ENCODE measurements around the gene RERE.
A peak's percentile ranks its signal among the peaks of the same experiment; 100 is the strongest.

Gene RERE

GRCh38 chr1:8684590-8684989 lies 132.8 kb downstream of the RERE start:
- DNase-seq: no peak

GRCh38 chr1:8682573-8682972 lies 134.9 kb downstream of the RERE start:
- no peak for DNase-seq

- no peak for DNase-seq
Measured at GRCh38 chr1:8681911-8682310, 135.5 kb downstream of the RERE start.

GRCh38 chr1:8680664-8681650 lies 136.5 kb downstream of the RERE start:
- DNase-seq: no peak

- DNase-seq: no peak
Measured at GRCh38 chr1:8679929-8680663, 137.3 kb downstream of the RERE start.

DNA sequence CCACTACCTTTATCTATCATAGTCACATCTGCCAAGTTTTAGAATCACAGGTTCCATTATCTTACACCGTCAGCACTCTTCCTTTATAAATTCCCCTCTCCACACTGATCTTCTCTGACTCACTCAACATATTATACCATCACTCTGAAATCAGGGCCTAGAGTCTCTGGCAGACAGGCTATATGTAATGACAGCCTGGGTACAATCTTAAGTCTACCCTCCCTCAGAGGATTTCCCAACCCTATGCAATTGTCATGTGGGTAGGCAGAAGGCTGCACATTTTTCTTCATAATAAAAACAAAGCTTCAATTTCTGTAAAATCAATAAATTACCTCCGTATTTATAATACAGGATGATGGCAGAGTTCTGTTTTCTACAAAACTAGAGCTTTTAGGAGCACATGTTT lies 138.0 kb downstream of the RERE start:
- no peak for DNase-seq

- DNase-seq: no peak
Measured at GRCh38 chr1:8678673-8679394, 138.6 kb downstream of the RERE start.

GRCh38 chr1:8677782-8678181 lies 139.7 kb downstream of the RERE start:
- no peak for DNase-seq

DNA sequence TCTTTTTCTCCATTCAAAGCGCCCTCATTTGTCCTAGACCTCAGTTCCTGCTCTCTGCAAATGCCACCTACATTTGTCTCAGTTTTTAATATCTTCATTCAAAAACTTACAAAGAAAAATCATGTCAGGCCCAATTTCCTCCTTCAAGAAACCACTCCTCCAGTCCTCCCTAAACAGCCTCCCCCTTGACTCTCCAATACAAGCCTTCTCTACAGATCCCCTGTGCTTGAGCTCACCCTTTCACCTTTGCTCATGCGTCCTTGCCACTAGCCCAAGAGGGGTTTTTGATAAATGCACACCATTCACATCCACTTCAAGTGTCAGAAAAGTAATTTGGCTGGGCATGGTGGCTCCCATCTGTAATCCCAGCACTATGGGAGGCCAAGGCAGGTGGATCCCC lies 140.6 kb downstream of the RERE start:
- DNase-seq: no peak

DNA sequence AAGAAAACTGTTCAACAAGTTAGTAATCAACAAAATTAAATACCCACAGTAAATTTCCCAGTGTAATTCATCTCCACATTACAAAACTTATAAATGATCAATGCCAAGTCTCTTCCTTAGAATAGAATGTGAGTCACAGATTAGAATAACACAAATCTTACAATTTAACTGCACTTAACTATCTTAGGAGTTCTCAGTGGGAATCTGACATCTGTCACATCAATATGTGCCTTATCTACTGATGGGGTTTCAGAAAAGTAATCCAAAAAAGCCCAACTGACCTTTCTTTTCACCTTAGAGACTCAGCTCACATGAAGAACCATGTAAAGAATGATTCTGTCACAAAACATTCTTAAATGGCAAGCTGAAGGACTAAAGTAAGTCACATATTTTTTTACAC lies 141.4 kb downstream of the RERE start:
- DNase-seq: no peak

GRCh38 chr1:8674912-8675311 lies 142.5 kb downstream of the RERE start:
- DNase-seq: no peak

- DNase-seq: no peak
Measured at GRCh38 chr1:8674481-8674880, 143.0 kb downstream of the RERE start.

- no peak for DNase-seq
Measured at GRCh38 chr1:8671306-8671917, 146.0 kb downstream of the RERE start.

DNA sequence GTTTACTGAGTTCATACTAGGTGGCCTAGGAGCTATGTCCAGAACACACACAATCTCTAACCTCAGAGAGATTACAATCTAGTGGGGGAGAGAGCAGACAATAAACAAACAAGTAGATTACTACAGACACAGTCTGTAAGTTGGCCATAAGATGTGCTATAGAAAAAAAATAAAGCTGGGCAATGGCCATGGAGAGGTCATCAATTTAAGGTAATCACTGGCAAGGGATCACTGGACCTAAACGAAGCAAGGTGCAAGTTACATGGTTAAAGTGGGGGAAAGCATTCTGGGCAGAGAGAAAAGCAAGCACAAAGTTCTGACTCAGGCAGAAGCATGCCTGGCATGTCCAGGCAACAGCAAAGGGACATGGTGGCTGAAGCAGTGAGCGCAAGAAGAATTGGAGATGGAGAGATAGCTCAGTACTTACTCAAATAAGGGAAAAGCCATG lies 147.0 kb downstream of the RERE start:
- no peak for DNase-seq

DNA sequence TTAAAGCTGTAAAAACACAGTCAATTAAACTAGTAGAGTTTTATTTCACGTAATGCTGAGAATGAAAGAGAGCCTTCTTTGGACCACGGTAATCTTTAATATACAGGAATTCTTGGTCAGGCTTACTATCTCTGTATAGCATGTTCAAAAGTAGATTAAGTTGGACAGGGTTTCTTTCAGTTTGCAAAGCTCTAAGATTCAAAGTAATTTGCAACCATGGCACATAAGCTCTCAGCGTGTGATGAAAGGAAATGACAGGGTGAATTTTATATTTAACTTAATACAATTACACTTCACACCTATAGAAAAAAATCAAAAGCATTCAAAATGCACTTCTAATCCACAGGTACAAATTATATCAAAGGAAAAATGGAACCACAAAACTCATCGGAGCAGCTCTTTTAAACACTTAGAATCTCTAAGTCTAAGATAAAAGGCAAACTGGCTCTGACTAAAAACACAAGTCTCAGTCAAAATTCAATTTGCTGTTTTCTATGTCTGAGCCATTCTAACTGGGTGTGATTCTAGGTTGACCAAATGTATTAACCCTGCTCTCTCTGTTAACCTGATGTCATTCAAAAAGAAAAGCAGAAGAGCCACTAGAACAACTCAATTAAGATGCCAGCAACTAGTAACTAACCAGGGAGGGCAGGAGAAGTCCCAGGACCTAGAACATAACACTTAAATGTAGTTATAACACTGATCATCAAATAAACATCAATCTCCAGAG lies 147.7 kb downstream of the RERE start:
- DNase-seq: no peak

- DNase-seq: no peak
Measured at GRCh38 chr1:8667869-8668594, 149.4 kb downstream of the RERE start.

- DNase-seq: no peak
Measured at GRCh38 chr1:8666389-8667167, 150.9 kb downstream of the RERE start.

- DNase-seq: peak; percentile 65
Measured at GRCh38 chr1:8665833-8666232, 151.6 kb downstream of the RERE start.

DNA sequence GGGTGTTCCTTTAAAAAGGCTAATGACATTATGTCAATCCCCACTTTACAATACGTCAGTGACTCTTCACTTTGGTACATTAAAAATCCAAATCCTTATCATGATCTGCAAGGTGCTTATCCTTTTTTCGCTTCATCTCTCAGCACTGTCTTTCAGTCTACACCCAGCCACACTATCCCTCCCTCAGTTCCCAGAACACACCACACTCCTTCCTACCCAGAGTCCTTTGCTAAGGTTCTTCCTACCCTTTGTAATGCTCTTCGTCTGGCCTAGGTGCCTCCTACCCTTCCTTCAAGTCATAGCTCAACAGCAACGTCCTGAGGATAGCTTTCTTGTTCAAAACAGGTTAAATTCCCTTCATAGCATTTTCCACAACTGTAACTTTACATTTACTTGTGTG lies 152.6 kb downstream of the RERE start:
- peak; percentile 58 for DNase-seq

DNA sequence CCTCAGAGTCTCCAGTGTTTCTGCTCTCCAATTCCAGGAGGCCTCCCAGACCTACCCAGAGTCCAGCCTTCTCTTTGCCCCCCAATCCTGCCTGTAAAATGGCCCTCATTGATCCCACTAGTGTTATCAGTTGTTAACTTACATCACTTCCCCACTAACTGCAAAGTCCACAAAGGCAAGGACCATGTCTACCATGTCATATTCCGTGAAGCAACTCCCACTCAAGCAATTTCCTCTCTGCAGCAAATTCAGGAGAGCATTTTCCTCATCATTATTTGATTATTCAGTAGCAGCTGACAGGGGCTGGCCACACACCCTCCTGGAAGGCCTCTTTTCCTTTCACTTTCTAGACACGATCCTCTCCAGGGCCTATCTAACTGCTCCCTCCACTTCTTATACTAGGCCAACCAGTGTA lies 153.5 kb downstream of the RERE start:
- no peak for DNase-seq

Data from DMS79 (cell line).